H9 (cell line): ENCODE results near the gene SMARCC1. TPM values are rescaled to one million over a fixed set of nuclear protein-coding genes. Genes with fewer than 3 reads are reported as not detected.

Experiments
- DNase-seq: peaks from one replicate; pipeline ENCODE4 v3.0.0-alpha.2; 2017
- H2AFZ ChIP-seq: one replicate; pipeline ENCODE4 v1.6.1; 2013; ENCODE audit warnings: mild to moderate bottlenecking, low read length, control low read depth, moderate library complexity
- H2AK5ac ChIP-seq: 2 replicates; pipeline ENCODE4 v1.6.1; 2013; ENCODE audit warnings: low read length, control low read depth, mixed read lengths; ENCODE audit not compliant: insufficient read length
- H2BK120ac ChIP-seq: one replicate; pipeline ENCODE4 v1.6.1; 2013; ENCODE audit warnings: low read depth, mild to moderate bottlenecking, low read length, control low read depth, inconsistent platforms; ENCODE audit not compliant: poor library complexity, severe bottlenecking
- H2BK12ac ChIP-seq: 2 replicates; pipeline ENCODE4 v1.6.1; 2013; ENCODE audit warnings: low read length, control low read depth, mixed read lengths, low read depth; ENCODE audit not compliant: insufficient read length
- H2BK15ac ChIP-seq: 2 replicates; pipeline ENCODE4 v1.6.1; 2013; ENCODE audit warnings: low read depth, low read length, control low read depth
- H2BK20ac ChIP-seq: one replicate; pipeline ENCODE4 v1.6.1; 2013; ENCODE audit warnings: low read depth, mild to moderate bottlenecking, low read length, control low read depth, inconsistent platforms; ENCODE audit not compliant: poor library complexity, severe bottlenecking
- H2BK5ac ChIP-seq: 2 replicates; pipeline ENCODE4 v1.6.1; 2013; ENCODE audit warnings: low read length, control low read depth, mixed read lengths; ENCODE audit not compliant: insufficient read length
- H3K14ac ChIP-seq: 2 replicates; pipeline ENCODE4 v1.6.1; 2013; ENCODE audit warnings: low read length, control low read depth; ENCODE audit not compliant: insufficient read depth
- H3K18ac ChIP-seq: 2 replicates; pipeline ENCODE4 v1.6.1; 2013; ENCODE audit warnings: low read depth, mild to moderate bottlenecking, mixed read lengths, low read length, control low read depth; ENCODE audit not compliant: insufficient read length
- H3K23ac ChIP-seq: 2 replicates; pipeline ENCODE4 v1.6.1; 2013; ENCODE audit warnings: low read length, control low read depth, mixed read lengths, low read depth; ENCODE audit not compliant: insufficient read length
- H3K23me2 ChIP-seq: 2 replicates; pipeline ENCODE4 v1.6.1; 2013; ENCODE audit warnings: low read depth, mild to moderate bottlenecking, mixed read lengths, low read length, control low read depth; ENCODE audit not compliant: insufficient read length, poor library complexity, severe bottlenecking
- H3K27ac ChIP-seq: 2 replicates; pipeline ENCODE4 v1.5.1; 2013; ENCODE audit warnings: low read length, control low read depth, mixed read lengths, low read depth; ENCODE audit not compliant: insufficient read length
- H3K27me3 ChIP-seq: 2 replicates; pipeline ENCODE4 v1.6.1; 2013; ENCODE audit warnings: low read length, control low read depth, inconsistent platforms; ENCODE audit not compliant: insufficient read depth
- H3K4ac ChIP-seq: 2 replicates; pipeline ENCODE4 v1.6.1; 2013; ENCODE audit warnings: low read depth, mild to moderate bottlenecking, control low read depth, inconsistent platforms, low read length, moderate library complexity
- H3K4me1 ChIP-seq: 2 replicates; pipeline ENCODE4 v1.6.1; 2013; ENCODE audit warnings: low read length, control low read depth, inconsistent platforms; ENCODE audit not compliant: insufficient read depth
- H3K4me2 ChIP-seq: 2 replicates; pipeline ENCODE4 v1.6.1; 2013; ENCODE audit warnings: low read length, control low read depth, mixed read lengths; ENCODE audit not compliant: insufficient read length, insufficient read depth
- H3K56ac ChIP-seq: 2 replicates; pipeline ENCODE4 v1.6.1; 2013; ENCODE audit warnings: low read depth, mild to moderate bottlenecking, mixed read lengths, low read length, control low read depth; ENCODE audit not compliant: insufficient read length
- H3K79me1 ChIP-seq: 2 replicates; pipeline ENCODE4 v1.6.1; 2013; ENCODE audit warnings: low read depth, mild to moderate bottlenecking, moderate library complexity, low read length, control low read depth, inconsistent platforms; ENCODE audit not compliant: insufficient read depth, poor library complexity, severe bottlenecking
- H3K79me2 ChIP-seq: 2 replicates; pipeline ENCODE4 v1.6.1; 2013; ENCODE audit warnings: low read length, control low read depth, inconsistent platforms; ENCODE audit not compliant: insufficient read depth
- H3K9ac ChIP-seq: 2 replicates; pipeline ENCODE4 v1.6.1; 2013; ENCODE audit warnings: low read length, control low read depth, mixed read lengths; ENCODE audit not compliant: insufficient read length; ENCODE audit errors: extremely low read depth
- H3K9me3 ChIP-seq: one replicate; pipeline ENCODE4 v1.6.1; 2013; ENCODE audit warnings: low read depth, low read length, inconsistent platforms; ENCODE audit not compliant: control insufficient read depth
- H3T11ph ChIP-seq: one replicate; pipeline ENCODE4 v1.6.1; 2013; ENCODE audit warnings: mild to moderate bottlenecking, low read length, control low read depth, inconsistent platforms
- H4K20me1 ChIP-seq: one replicate; pipeline ENCODE4 v1.6.1; 2013; ENCODE audit not compliant: control insufficient read depth, insufficient read length, insufficient read depth
- H4K5ac ChIP-seq: 2 replicates; pipeline ENCODE4 v1.6.1; 2013; ENCODE audit warnings: low read depth, mild to moderate bottlenecking, mixed read lengths, low read length, control low read depth; ENCODE audit not compliant: insufficient read length
- H4K8ac ChIP-seq: replicated peaks from 2 replicates; pipeline ENCODE4 v1.6.1; 2013; ENCODE audit warnings: low read length, control low read depth, mixed read lengths, low read depth; ENCODE audit not compliant: insufficient read length
- H4K91ac ChIP-seq: 2 replicates; pipeline ENCODE4 v1.6.1; 2013; ENCODE audit warnings: low read depth, mild to moderate bottlenecking, moderate library complexity, mixed read lengths, low read length, control low read depth; ENCODE audit not compliant: insufficient read length
- H3K27ac Mint-ChIP-seq, 3 experiments: 2 replicates in 2 of 3; 3 replicates in 1 of 3; pipeline ENCODE4 v1.8.0; 2020 to 2021; ENCODE audit warnings: mixed read lengths in 3 of 3, mild to moderate bottlenecking in 1 of 3, moderate library complexity in 1 of 3
- H3K27me3 Mint-ChIP-seq: 2 replicates; pipeline ENCODE4 v1.8.0; 2021; ENCODE audit warnings: low read depth, mild to moderate bottlenecking, moderate library complexity, mixed read lengths
- H3K36me3 Mint-ChIP-seq, 3 experiments: 2 replicates in 2 of 3; 3 replicates in 1 of 3; pipeline ENCODE4 v1.8.0; 2020 to 2021; ENCODE audit warnings: low read depth in 3 of 3, mixed read lengths in 3 of 3; ENCODE audit not compliant: insufficient read depth in 1 of 3
- H3K4me1 Mint-ChIP-seq, 2 experiments: 2 replicates each; pipeline ENCODE4 v1.8.0; 2020; ENCODE audit warnings: mixed read lengths in 2 of 2
- H3K4me3 Mint-ChIP-seq, 2 experiments: 2 replicates in 1 of 2; 3 replicates in 1 of 2; pipeline ENCODE4 v1.8.0; 2020 to 2021; ENCODE audit warnings: mild to moderate bottlenecking in 2 of 2, mixed read lengths in 2 of 2, moderate library complexity in 1 of 2
- H3K9me3 Mint-ChIP-seq, 2 experiments: 2 replicates in 1 of 2; 3 replicates in 1 of 2; pipeline ENCODE4 v1.8.0; 2020; ENCODE audit warnings: mild to moderate bottlenecking in 2 of 2, mixed read lengths in 2 of 2, moderate library complexity in 1 of 2
- WGBS: extraction: QIAGEN DNeasy Blood & Tissue Kit; methylation state at CpG from one replicate; pipeline ENCODE4 v1.1.7; 2013; ENCODE audit warnings: missing lambda C conversion rate, low lambda C conversion rate, mixed read lengths; ENCODE audit not compliant: insufficient read length; ENCODE audit errors: extremely low coverage; 5-methylcytosine and 5-hydroxymethylcytosine counted together
- total RNA-seq: library from RNA; stranded (reverse); gene quantifications from 2 replicates; pipeline ENCODE4 v1.2.1, GENCODE V29; 2021
- TF ChIP-seq, protein P1 (sequence below): fragments of 200-600 bp; sonication (generic); conservative IDR thresholded peaks from 3 replicates; pipeline ENCODE4 v1.8.0; 2021; ENCODE audit warnings: antibody characterized with exemption, mild to moderate bottlenecking

Gene SMARCC1
- total RNA-seq, 1 experiment from 2014 or later, result 274 TPM

DNA sequence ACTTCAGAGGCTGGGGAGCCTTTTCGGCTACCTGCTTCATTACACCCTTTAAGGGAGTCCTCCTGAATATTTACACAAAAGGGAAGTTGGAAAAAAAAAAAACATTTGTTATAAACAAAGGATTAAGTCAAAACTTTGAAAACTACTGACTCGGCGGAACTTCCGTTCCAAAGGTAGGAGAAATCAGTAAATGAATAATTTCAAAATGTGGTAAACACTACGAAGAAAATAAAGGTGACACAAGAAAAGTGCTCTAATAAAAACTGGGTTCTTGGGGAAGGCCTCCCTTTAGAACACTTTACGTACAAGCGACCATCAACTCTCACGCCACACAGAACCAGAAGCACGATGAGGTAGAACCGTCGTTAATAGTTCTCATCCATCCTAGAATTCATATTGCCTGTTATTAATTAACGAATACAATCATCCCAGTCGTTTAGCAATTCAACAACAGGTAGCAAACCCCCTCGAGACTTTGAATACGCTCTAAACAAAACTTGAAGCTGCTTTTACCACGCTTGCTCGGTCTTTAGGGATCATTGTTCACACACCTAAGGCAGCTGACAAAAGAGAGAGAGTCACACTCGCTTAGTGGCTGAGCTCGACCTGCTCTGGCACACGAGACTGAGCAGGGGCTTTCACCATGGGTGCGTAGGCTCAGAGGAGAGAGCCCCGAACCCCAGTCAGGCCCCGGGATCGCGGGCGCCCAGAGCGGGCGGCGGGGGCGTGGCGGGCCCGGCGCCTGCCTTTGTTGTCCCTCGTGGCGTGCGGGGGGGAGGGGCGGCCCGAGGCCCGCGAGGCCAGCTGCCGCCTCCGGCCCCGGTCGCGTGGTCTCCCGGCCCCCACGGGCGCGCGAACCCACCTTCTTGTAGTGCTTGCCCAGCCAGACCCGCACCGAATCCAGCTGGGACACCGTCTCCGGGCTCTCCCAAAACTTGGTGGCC lies 680 bp downstream of the SMARCC1 start:
- Histone ChIP-seq H3K23me2 (peaks cover 6% of the 10 kb centered on the region), H3K79me1 (no peaks in the 10 kb centered on the region), H4K20me1 (no peaks in the 10 kb centered on the region), H3K9ac (peak overlapping the region; percentile 100), H2BK12ac (no peak overlapping the region), H3K14ac (peak overlapping the region; percentile 98), H3K18ac (peak overlapping the region; percentile 93), H4K91ac (no peak overlapping the region), H3K27me3 (no peaks in the 10 kb centered on the region), H2AFZ (no peak overlapping the region), H3K79me2 (peaks cover 48% of the 10 kb centered on the region), H2BK120ac (peak overlapping the region; percentile 86), H3K27ac (peak overlapping the region; percentile 62), H2BK20ac (no peak overlapping the region), H4K8ac (no peak overlapping the region), H2BK15ac (no peak overlapping the region), H3K4me2 (peak overlapping the region; percentile 99), H3K23ac (no peak overlapping the region), H3T11ph (no peak overlapping the region), H3K4me1 (no peaks in the 10 kb centered on the region), H2AK5ac (no peak overlapping the region), H3K9me3 (no peaks in the 10 kb centered on the region), H3K56ac (peak overlapping the region; percentile 68), H3K4ac (peak overlapping the region; percentile 38; the same call in 1 of the 2 replicates), H2BK5ac (peak overlapping the region; percentile 9), H4K5ac (no peak overlapping the region)
- WGBS, result no CpG with 5 or more reads among the region's 54 CpGs
- no peaks in the 10 kb centered on the region; a peak in 1 of 5 replicates for H3K9me3 Mint-ChIP-seq
- H3K27ac Mint-ChIP-seq, result peak overlapping the region; percentile 90 to 99 (median 98)
- H3K27me3 Mint-ChIP-seq, result no peaks in the 10 kb centered on the region
- TF ChIP-seq, protein P1, sequence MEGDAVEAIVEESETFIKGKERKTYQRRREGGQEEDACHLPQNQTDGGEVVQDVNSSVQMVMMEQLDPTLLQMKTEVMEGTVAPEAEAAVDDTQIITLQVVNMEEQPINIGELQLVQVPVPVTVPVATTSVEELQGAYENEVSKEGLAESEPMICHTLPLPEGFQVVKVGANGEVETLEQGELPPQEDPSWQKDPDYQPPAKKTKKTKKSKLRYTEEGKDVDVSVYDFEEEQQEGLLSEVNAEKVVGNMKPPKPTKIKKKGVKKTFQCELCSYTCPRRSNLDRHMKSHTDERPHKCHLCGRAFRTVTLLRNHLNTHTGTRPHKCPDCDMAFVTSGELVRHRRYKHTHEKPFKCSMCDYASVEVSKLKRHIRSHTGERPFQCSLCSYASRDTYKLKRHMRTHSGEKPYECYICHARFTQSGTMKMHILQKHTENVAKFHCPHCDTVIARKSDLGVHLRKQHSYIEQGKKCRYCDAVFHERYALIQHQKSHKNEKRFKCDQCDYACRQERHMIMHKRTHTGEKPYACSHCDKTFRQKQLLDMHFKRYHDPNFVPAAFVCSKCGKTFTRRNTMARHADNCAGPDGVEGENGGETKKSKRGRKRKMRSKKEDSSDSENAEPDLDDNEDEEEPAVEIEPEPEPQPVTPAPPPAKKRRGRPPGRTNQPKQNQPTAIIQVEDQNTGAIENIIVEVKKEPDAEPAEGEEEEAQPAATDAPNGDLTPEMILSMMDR, result no peak
- peak; percentile 45 for DNase-seq
- peak overlapping the region; percentile 87 to 97 for H3K4me3 Mint-ChIP-seq
- H3K4me1 Mint-ChIP-seq, result peaks cover 11 to 17% of the 10 kb centered on the region in 2 experiments
- peaks cover 11 to 21% (median 15%) of the 10 kb centered on the region in 3 experiments; a peak in 6 of 7 replicates for H3K36me3 Mint-ChIP-seq
